CD4-positive, alpha-beta T cell treated with Interleukin-1 beta for 1 hour (primary cell): ENCODE results near the gene DBR1.

ENCODE experiments used
- DNase-seq, 2 donors: peaks; one replicate each; pipeline ENCODE4 v3.0.0-alpha.2; 2020 to 2022

DBR1 gene

GRCh38 chr3:138174421-138175131 is at the start of gene DBR1:
DBR1 (minus strand) TSS chr3:138174921; CDS start chr3:138174795, 126 bp downstream.
- peak; percentile 77 to 88 for DNase-seq

GRCh38 chr3:138222942-138223287 is 48.2 kb upstream of the DBR1 start:
- no peak for DNase-seq

GRCh38 chr3:138222131-138222941 is 47.6 kb upstream of the DBR1 start:
- no peak for DNase-seq

GRCh38 chr3:138220788-138221187 is 46.1 kb upstream of the DBR1 start:
- no peak for DNase-seq

GRCh38 chr3:138220242-138220641 is 45.5 kb upstream of the DBR1 start:
- no peak for DNase-seq

GRCh38 chr3:138219255-138219654 is 44.5 kb upstream of the DBR1 start:
- DNase-seq, result no peak

- no peak for DNase-seq
These were observed 38.8 kb upstream of the DBR1 start for GRCh38 chr3:138213398-138214085.

- DNase-seq, result no peak
These were observed 35.8 kb upstream of the DBR1 start for GRCh38 chr3:138210528-138210927.

- DNase-seq, result no peak
These were observed 31.5 kb upstream of the DBR1 start for GRCh38 chr3:138206196-138206595.

GRCh38 chr3:138205527-138205926 is 30.8 kb upstream of the DBR1 start:
- DNase-seq, result no peak

GRCh38 chr3:138203938-138204337 is 29.2 kb upstream of the DBR1 start:
- no peak for DNase-seq

GRCh38 chr3:138202945-138203701 is 28.4 kb upstream of the DBR1 start:
- no peak for DNase-seq

- DNase-seq, result no peak
These were observed 25.7 kb upstream of the DBR1 start for GRCh38 chr3:138200424-138200823.

GRCh38 chr3:138199851-138200250 is 25.1 kb upstream of the DBR1 start:
- DNase-seq, result no peak

GRCh38 chr3:138197524-138197923 is 22.8 kb upstream of the DBR1 start:
- no peak for DNase-seq

- no peak for DNase-seq
These were observed 22.3 kb upstream of the DBR1 start for GRCh38 chr3:138197058-138197457.

GRCh38 chr3:138196023-138196422 is 21.3 kb upstream of the DBR1 start:
- no peak for DNase-seq

GRCh38 chr3:138195481-138195880 is 20.8 kb upstream of the DBR1 start:
- no peak for DNase-seq

- peak in 1 of 2 donors; percentile 30 for DNase-seq
These were observed 13.5 kb upstream of the DBR1 start for GRCh38 chr3:138188013-138188730.

GRCh38 chr3:138187296-138188012 is 12.7 kb upstream of the DBR1 start, which contains the start of gene ARMC8:
ARMC8 (plus strand) TSS chr3:138187301; CDS start chr3:138187555, 254 bp downstream.
- peak in 1 of 2 donors; percentile 26 for DNase-seq

- peak; percentile 92 to 93 for DNase-seq
These were observed 12.1 kb upstream of the DBR1 start for GRCh38 chr3:138186803-138187295.
